ENCODE results near the gene DNASE1L3.
"Not testable (repeated sequence)": the region's sequence is repeated elsewhere in the genome, so short reads cannot be mapped to it uniquely, and the experiment has no call there.

Gene DNASE1L3

GRCh38 chr3:58215317-58216025 is 4.7 kb upstream of the DNASE1L3 start:
- Histone ChIP-seq H3K4me1 (ENCODE audit: control insufficient read depth, insufficient read depth, low read length, poor library complexity, severe bottlenecking) (no peaks in the 10 kb centered on the region), H3K4me3 (ENCODE audit: extremely low read depth, insufficient read depth, low read length, poor library complexity, severe bottlenecking) (no peak overlapping the region), H3K27ac (ENCODE audit: low read depth, low read length, severe bottlenecking) (no peak overlapping the region), H3K36me3 (ENCODE audit: control insufficient read depth, insufficient read depth, low read length) (no peaks in the 10 kb centered on the region), H3K9me3 (ENCODE audit: control insufficient read depth, low read length) (no peaks in the 10 kb centered on the region)
- 87 to 91% methylated on average over 4 to 5 of the region's 10 CpGs for WGBS, 2 experiments (ENCODE audit: insufficient coverage in 2 of 2)

GRCh38 chr3:58214484-58215316 is 3.9 kb upstream of the DNASE1L3 start:
- Histone ChIP-seq H3K27ac (ENCODE audit: low read depth, low read length, severe bottlenecking) (no peak overlapping the region), H3K36me3 (ENCODE audit: control insufficient read depth, insufficient read depth, low read length) (no peaks in the 10 kb centered on the region), H3K4me1 (ENCODE audit: control insufficient read depth, insufficient read depth, low read length, poor library complexity, severe bottlenecking) (no peaks in the 10 kb centered on the region), H3K9me3 (ENCODE audit: control insufficient read depth, low read length) (no peaks in the 10 kb centered on the region), H3K4me3 (ENCODE audit: extremely low read depth, insufficient read depth, low read length, poor library complexity, severe bottlenecking) (no peak overlapping the region)
- 79 to 82% methylated on average over 3 to 5 of the region's 7 CpGs for WGBS, 2 experiments (ENCODE audit: insufficient coverage in 2 of 2)

GRCh38 chr3:58209933-58210332 is 839 bp downstream of the DNASE1L3 start:
- H3K9me3 ChIP-seq (ENCODE audit: control insufficient read depth, low read length), result no peaks in the 10 kb centered on the region
- H3K4me1 ChIP-seq (ENCODE audit: control insufficient read depth, insufficient read depth, low read length, poor library complexity, severe bottlenecking), result peaks cover 9% of the 10 kb centered on the region
- H3K36me3 ChIP-seq (ENCODE audit: control insufficient read depth, insufficient read depth, low read length), result no peaks in the 10 kb centered on the region
- H3K4me3 ChIP-seq (ENCODE audit: extremely low read depth, insufficient read depth, low read length, poor library complexity, severe bottlenecking), result no peak overlapping the region
- H3K27ac ChIP-seq (ENCODE audit: low read depth, low read length, severe bottlenecking), result no peak overlapping the region
- 69 to 75% methylated on average over 3 of the region's 3 CpGs for WGBS, 2 experiments (ENCODE audit: insufficient coverage in 2 of 2)

- 94% methylated on average over 2 to 3 of the region's 4 CpGs for WGBS, 2 experiments (ENCODE audit: insufficient coverage in 2 of 2)
- Histone ChIP-seq H3K9me3 (ENCODE audit: control insufficient read depth, low read length) (no peaks in the 10 kb centered on the region), H3K27ac (ENCODE audit: low read depth, low read length, severe bottlenecking) (no peak overlapping the region), H3K4me1 (ENCODE audit: control insufficient read depth, insufficient read depth, low read length, poor library complexity, severe bottlenecking) (peaks cover 15% of the 10 kb centered on the region), H3K36me3 (ENCODE audit: control insufficient read depth, insufficient read depth, low read length) (no peaks in the 10 kb centered on the region), H3K4me3 (ENCODE audit: extremely low read depth, insufficient read depth, low read length, poor library complexity, severe bottlenecking) (no peak overlapping the region)
These were observed 2.8 kb downstream of the DNASE1L3 start for GRCh38 chr3:58207954-58208353.

- Histone ChIP-seq H3K4me3 (ENCODE audit: extremely low read depth, insufficient read depth, low read length, poor library complexity, severe bottlenecking) (no peak overlapping the region), H3K27ac (ENCODE audit: low read depth, low read length, severe bottlenecking) (no peak overlapping the region), H3K36me3 (ENCODE audit: control insufficient read depth, insufficient read depth, low read length) (no peaks in the 10 kb centered on the region), H3K9me3 (ENCODE audit: control insufficient read depth, low read length) (no peaks in the 10 kb centered on the region), H3K4me1 (ENCODE audit: control insufficient read depth, insufficient read depth, low read length, poor library complexity, severe bottlenecking) (peaks cover 15% of the 10 kb centered on the region)
- WGBS, 2 experiments (ENCODE audit: insufficient coverage in 2 of 2), result 89 to 98% methylated on average over 3 to 4 of the region's 5 CpGs
These were observed 4.3 kb downstream of the DNASE1L3 start for GRCh38 chr3:58206406-58207011.

GRCh38 chr3:58205981-58206380 is 4.8 kb downstream of the DNASE1L3 start:
- WGBS, 2 experiments (ENCODE audit: insufficient coverage in 2 of 2), result 86 to 95% methylated on average over 3 of the region's 4 CpGs
- no peaks in the 10 kb centered on the region for H3K9me3 ChIP-seq (ENCODE audit: control insufficient read depth, low read length)
- H3K4me3 ChIP-seq (ENCODE audit: extremely low read depth, insufficient read depth, low read length, poor library complexity, severe bottlenecking), result no peak overlapping the region
- H3K4me1 ChIP-seq (ENCODE audit: control insufficient read depth, insufficient read depth, low read length, poor library complexity, severe bottlenecking), result peaks cover 17% of the 10 kb centered on the region
- H3K27ac ChIP-seq (ENCODE audit: low read depth, low read length, severe bottlenecking), result no peak overlapping the region
- H3K36me3 ChIP-seq (ENCODE audit: control insufficient read depth, insufficient read depth, low read length), result no peaks in the 10 kb centered on the region

GRCh38 chr3:58204720-58205119 is 6.1 kb downstream of the DNASE1L3 start:
- Histone ChIP-seq H3K4me3 (ENCODE audit: extremely low read depth, insufficient read depth, low read length, poor library complexity, severe bottlenecking) (no peak overlapping the region), H3K27ac (ENCODE audit: low read depth, low read length, severe bottlenecking) (no peak overlapping the region), H3K36me3 (ENCODE audit: control insufficient read depth, insufficient read depth, low read length) (no peaks in the 10 kb centered on the region), H3K9me3 (ENCODE audit: control insufficient read depth, low read length) (no peaks in the 10 kb centered on the region), H3K4me1 (ENCODE audit: control insufficient read depth, insufficient read depth, low read length, poor library complexity, severe bottlenecking) (peaks cover 18% of the 10 kb centered on the region)
- WGBS, 2 experiments (ENCODE audit: insufficient coverage in 2 of 2), result 87 to 97% methylated on average over 3 to 4 of the region's 4 CpGs

- Histone ChIP-seq H3K9me3 (ENCODE audit: control insufficient read depth, low read length) (no peaks in the 10 kb centered on the region), H3K36me3 (ENCODE audit: control insufficient read depth, insufficient read depth, low read length) (no peaks in the 10 kb centered on the region), H3K4me1 (ENCODE audit: control insufficient read depth, insufficient read depth, low read length, poor library complexity, severe bottlenecking) (peaks cover 24% of the 10 kb centered on the region), H3K27ac (ENCODE audit: low read depth, low read length, severe bottlenecking) (no peak overlapping the region), H3K4me3 (ENCODE audit: extremely low read depth, insufficient read depth, low read length, poor library complexity, severe bottlenecking) (no peak overlapping the region)
- WGBS, 2 experiments (ENCODE audit: insufficient coverage in 2 of 2), result 95 to 96% methylated on average over 4 of the region's 4 CpGs
These were observed 7.2 kb downstream of the DNASE1L3 start for GRCh38 chr3:58203541-58203940.

GRCh38 chr3:58202917-58203360 is 7.8 kb downstream of the DNASE1L3 start:
- WGBS, 2 experiments (ENCODE audit: insufficient coverage in 2 of 2), result 86 to 91% methylated on average over 9 of the region's 9 CpGs
- Histone ChIP-seq H3K27ac (ENCODE audit: low read depth, low read length, severe bottlenecking) (no peak overlapping the region), H3K4me3 (ENCODE audit: extremely low read depth, insufficient read depth, low read length, poor library complexity, severe bottlenecking) (no peak overlapping the region), H3K36me3 (ENCODE audit: control insufficient read depth, insufficient read depth, low read length) (no peaks in the 10 kb centered on the region), H3K4me1 (ENCODE audit: control insufficient read depth, insufficient read depth, low read length, poor library complexity, severe bottlenecking) (peaks cover 30% of the 10 kb centered on the region), H3K9me3 (ENCODE audit: control insufficient read depth, low read length) (no peaks in the 10 kb centered on the region)

GRCh38 chr3:58201451-58201850 is 9.3 kb downstream of the DNASE1L3 start:
- not testable (repeated sequence) for H3K27ac ChIP-seq (ENCODE audit: low read depth, low read length, severe bottlenecking); H3K4me3 ChIP-seq (ENCODE audit: extremely low read depth, insufficient read depth, low read length, poor library complexity, severe bottlenecking); H3K36me3 ChIP-seq (ENCODE audit: control insufficient read depth, insufficient read depth, low read length); H3K9me3 ChIP-seq (ENCODE audit: control insufficient read depth, low read length)
- peaks cover 24% of the 10 kb centered on the region for H3K4me1 ChIP-seq (ENCODE audit: control insufficient read depth, insufficient read depth, low read length, poor library complexity, severe bottlenecking)
- WGBS, 2 experiments (ENCODE audit: insufficient coverage in 2 of 2), result 88% methylated on average over 1 of the region's 3 CpGs; no CpG with 5 or more reads in 1 of the 2 experiments

Measured in mesodermal cell (in vitro differentiated cells).